ENCODE data around the gene IER3.

IER3 gene

GRCh38 chr6:30743099-30744053, 971 bp downstream of the IER3 start:
- TF ChIP-seq CTCF (IDR thresholded peaks at IDR 0.05; ENCODE audit: low read depth, low read length): no peak
- H3K4me3 ChIP-seq (ENCODE audit: low read depth, low read length): peak overlapping the region; percentile 98

GRCh38 chr6:30742316-30743098, 1.8 kb downstream of the IER3 start, which contains the start of gene FLOT1:
TSS of gene FLOT1 (minus strand) at chr6:30742687. CDS start at chr6:30742189, 498 bp downstream.
- H3K4me3 ChIP-seq (ENCODE audit: low read depth, low read length): peak within 1 kb of the TSS; percentile 98
- TF ChIP-seq CTCF (IDR thresholded peaks at IDR 0.05; ENCODE audit: low read depth, low read length): no peak

- TF ChIP-seq CTCF (IDR thresholded peaks at IDR 0.05; ENCODE audit: low read depth, low read length): no peak
- H3K4me3 ChIP-seq (ENCODE audit: low read depth, low read length): peak overlapping the region; percentile 98
Observed at GRCh38 chr6:30741789-30742315, 2.5 kb downstream of the IER3 start.

- peak overlapping the region; percentile 98 for H3K4me3 ChIP-seq (ENCODE audit: low read depth, low read length)
- no peak for TF ChIP-seq CTCF (IDR thresholded peaks at IDR 0.05; ENCODE audit: low read depth, low read length)
Observed at GRCh38 chr6:30741063-30741779, 3.1 kb downstream of the IER3 start.

- no peak for TF ChIP-seq CTCF (IDR thresholded peaks at IDR 0.05; ENCODE audit: low read depth, low read length)
- H3K4me3 ChIP-seq (ENCODE audit: low read depth, low read length): no peak overlapping the region
Observed at GRCh38 chr6:30740540-30740870, 3.8 kb downstream of the IER3 start.

GRCh38 chr6:30738532-30738931, 5.8 kb downstream of the IER3 start:
- no peak for TF ChIP-seq CTCF (IDR thresholded peaks at IDR 0.05; ENCODE audit: low read depth, low read length)
- no peak overlapping the region for H3K4me3 ChIP-seq (ENCODE audit: low read depth, low read length)

All from WI38 (cell line).